Lower lobe of right lung (tissue), 2 donors: ENCODE measurements around the gene FKBP11. TPM values are rescaled to one million over a fixed set of nuclear protein-coding genes. Genes with fewer than 3 reads are reported as not detected.

Source experiments
- ATAC-seq, 2 donors: fragments of 200-7000 bp; cut with Tn5 transposase; one replicate each; pipeline ENCODE4 v1.9.1; 2020 to 2022; ENCODE audit warnings: mild to moderate bottlenecking in 2 of 2, moderate library complexity in 2 of 2
- DNase-seq: peaks from one replicate; pipeline ENCODE4 v3.0.0-alpha.2; 2020
- H3K27ac ChIP-seq: fragments of 200-600 bp; one replicate; pipeline ENCODE4 v1.8.0; 2022
- H3K27me3 ChIP-seq: fragments of 200-600 bp; one replicate; pipeline ENCODE4 v1.8.0; 2022; ENCODE audit warnings: low read depth
- H3K36me3 ChIP-seq: fragments of 200-600 bp; one replicate; pipeline ENCODE4 v1.8.0; 2022; ENCODE audit warnings: mild to moderate bottlenecking
- H3K4me1 ChIP-seq: fragments of 200-600 bp; one replicate; pipeline ENCODE4 v1.8.0; 2022
- H3K4me3 ChIP-seq: fragments of 200-600 bp; one replicate; pipeline ENCODE4 v1.8.0; 2022; ENCODE audit warnings: mild to moderate bottlenecking
- H3K9me3 ChIP-seq: fragments of 200-600 bp; one replicate; pipeline ENCODE4 v1.8.0; 2022
- CTCF ChIP-seq: fragments of 200-600 bp; IDR thresholded peaks from one replicate; pipeline ENCODE4 v1.8.0; 2022; ENCODE audit warnings: antibody characterized with exemption, mild to moderate bottlenecking
- intact Hi-C: fragments of 100-400 bp; cut with DNase I; formaldehyde crosslinking; loops from one replicate; pipeline ENCODE4 v1.11.0; 2022
- long read RNA-seq: library from polyadenylated mRNA; unstranded; transcript quantifications from one replicate; pipeline ENCODE4 v2.0.0, GENCODE V29; 2021
- total RNA-seq: library from RNA; stranded (reverse); fragmentation: NEBNext Ultra II Directional; extraction: Animal tissue kit (Norgen Biotek cat#: 25700); gene quantifications from one replicate; pipeline ENCODE4 v1.2.1, GENCODE V29; 2021
- donor health status: DM: no; HTN: yes; CAD: no; lungs with severe emphysema.

The FKBP11 gene
- 24.9 TPM for total RNA-seq
- long read RNA-seq, full-length matches to known transcripts, result 10 of 13 reads
- long read RNA-seq, partial matches to known transcripts, result 1 of 13 reads
- long read RNA-seq, other reads (novel, unspliced or antisense), result 2 of 13 reads

DNA sequence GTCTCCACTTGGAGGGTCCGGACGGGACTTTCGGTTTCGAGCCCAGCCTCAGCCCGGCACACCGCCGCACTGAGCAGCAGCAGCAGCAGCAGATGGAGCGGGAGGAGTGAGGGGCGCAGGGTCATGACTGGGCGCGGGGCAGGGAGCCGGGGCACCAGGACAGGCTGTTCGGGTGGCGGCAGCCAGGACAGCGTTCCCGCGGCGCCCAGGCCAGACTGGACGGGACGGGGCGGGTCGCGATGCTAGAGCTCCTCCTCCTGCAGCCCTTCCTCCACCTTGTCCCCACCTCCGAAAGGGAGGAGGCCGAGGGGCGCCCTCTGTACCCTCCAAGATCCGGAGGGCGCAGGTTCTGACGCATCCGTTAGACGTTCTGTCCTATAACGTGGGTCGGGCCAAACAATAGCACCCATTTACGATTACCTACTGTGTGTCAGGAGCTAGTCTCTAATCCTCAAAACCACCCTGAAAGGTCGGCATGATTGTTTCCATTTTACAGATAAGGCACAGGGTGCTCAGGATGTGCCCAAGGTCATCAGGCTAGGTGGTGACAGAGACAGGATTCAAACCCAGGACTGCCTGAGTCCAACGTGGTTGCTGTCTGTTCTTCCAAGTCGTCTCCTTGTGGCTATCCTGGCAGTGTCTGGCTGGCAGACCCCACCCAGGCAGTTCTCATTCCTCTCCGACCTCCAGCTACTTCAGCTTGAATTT lies at the start of gene FKBP11:
Gene FKBP11, minus strand, starts transcription at position 189 of the 708 bp plus-strand sequence. Its CDS starts 64 bp downstream, at position 125.
- no peak for TF ChIP-seq CTCF
- Histone ChIP-seq H3K4me3 (peak within 1 kb of the TSS; percentile 95), H3K27ac (peak within 1 kb of the TSS; percentile 81), H3K36me3 (peaks cover 24% of the 10 kb centered on the region), H3K27me3 (no peaks in the 10 kb centered on the region), H3K4me1 (peaks cover 11% of the 10 kb centered on the region), H3K9me3 (no peaks in the 10 kb centered on the region)
- peak; percentile 93 to 95 for ATAC-seq
- intact Hi-C loops, result no loop called here
- peak; percentile 74 for DNase-seq

- Histone ChIP-seq H3K4me3 (no peak overlapping the region), H3K4me1 (peaks cover 45% of the 10 kb centered on the region), H3K9me3 (no peaks in the 10 kb centered on the region), H3K27me3 (peaks cover 89% of the 10 kb centered on the region), H3K36me3 (no peaks in the 10 kb centered on the region), H3K27ac (no peak overlapping the region)
- intact Hi-C loops, result no loop called here
- peak; percentile 62 for TF ChIP-seq CTCF
- peak; percentile 48 to 49 for ATAC-seq
- DNase-seq, result peak; percentile 62
Measured at GRCh38 chr12:48973941-48974673, 48.8 kb upstream of the FKBP11 start.

DNA sequence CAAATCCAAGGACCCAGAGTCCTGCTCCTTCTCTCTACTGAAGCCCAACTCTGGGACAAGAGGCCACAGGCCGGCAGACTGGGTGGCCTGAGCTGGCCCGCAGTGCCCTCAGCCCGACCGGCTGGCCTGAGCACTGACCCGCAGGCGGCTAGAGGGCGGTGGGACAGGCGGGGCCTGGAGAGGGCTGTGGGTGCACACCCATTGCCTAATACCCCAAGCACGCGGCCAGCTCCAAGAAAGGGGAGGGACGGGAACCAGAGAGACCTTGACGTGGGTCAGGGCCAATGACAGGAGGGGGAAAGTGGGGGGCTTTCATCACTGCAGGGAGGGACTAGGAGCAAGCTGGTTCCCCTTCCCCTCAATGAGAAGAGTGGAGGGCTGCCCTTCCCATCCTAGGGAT lies 48.2 kb upstream of the FKBP11 start:
- intact Hi-C loops, result no loop called here
- peak; percentile 59 for DNase-seq
- Histone ChIP-seq H3K4me3 (no peak overlapping the region), H3K27ac (no peak overlapping the region), H3K4me1 (peaks cover 39% of the 10 kb centered on the region), H3K36me3 (no peaks in the 10 kb centered on the region), H3K27me3 (peaks cover 83% of the 10 kb centered on the region), H3K9me3 (no peaks in the 10 kb centered on the region)
- peak; percentile 45 to 57 for ATAC-seq
- TF ChIP-seq CTCF, result no peak

DNA sequence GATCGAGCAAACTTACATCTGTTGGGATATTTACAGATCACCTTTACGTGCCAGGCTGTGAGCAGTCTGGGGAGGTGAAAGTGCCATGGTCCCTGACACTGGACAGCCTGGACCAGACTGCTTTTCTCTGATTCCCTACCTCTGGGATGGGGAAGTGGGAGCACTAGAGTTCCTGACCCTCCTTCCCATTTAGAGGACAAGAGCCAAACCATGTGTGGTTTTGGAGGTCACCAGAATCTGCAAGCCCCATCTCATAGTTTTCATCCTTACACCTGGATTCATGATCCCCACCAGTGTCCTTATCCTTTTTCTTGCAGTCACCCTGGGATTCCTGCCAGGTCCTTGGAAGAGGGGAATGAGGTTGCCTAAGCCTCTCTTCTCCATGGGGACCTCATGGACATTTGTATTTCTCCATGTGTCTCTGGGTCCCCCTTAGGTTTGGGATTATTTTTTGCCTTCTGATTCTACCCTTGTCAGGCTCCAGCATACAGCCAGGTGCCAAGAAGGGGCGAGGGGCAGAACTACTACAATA lies 47.7 kb upstream of the FKBP11 start:
- no peak overlapping the region for H3K27ac ChIP-seq
- no peak for DNase-seq
- no peaks in the 10 kb centered on the region for H3K36me3 ChIP-seq
- intact Hi-C loops, result no loop called here
- no peaks in the 10 kb centered on the region for H3K9me3 ChIP-seq
- H3K4me1 ChIP-seq, result peaks cover 34% of the 10 kb centered on the region
- peaks cover 78% of the 10 kb centered on the region for H3K27me3 ChIP-seq
- no peak overlapping the region for H3K4me3 ChIP-seq
- ATAC-seq, result no peak
- TF ChIP-seq CTCF, result no peak

GRCh38 chr12:48972213-48972951 lies 47.1 kb upstream of the FKBP11 start:
- intact Hi-C loops, result no loop called here
- Histone ChIP-seq H3K36me3 (no peaks in the 10 kb centered on the region), H3K4me1 (peaks cover 29% of the 10 kb centered on the region), H3K27me3 (peaks cover 71% of the 10 kb centered on the region), H3K4me3 (no peak overlapping the region), H3K9me3 (no peaks in the 10 kb centered on the region), H3K27ac (no peak overlapping the region)
- DNase-seq, result no peak
- no peak for ATAC-seq
- TF ChIP-seq CTCF, result no peak
